OCI-LY3 (cell line): ENCODE results near the gene DDX42.

Experiments
- H2AFZ ChIP-seq: fragments of 200-600, 300-600 bp; shearing (Covaris generic); 2 replicates; pipeline ENCODE4 v1.6.0; 2014; ENCODE audit warnings: antibody characterized with exemption, low read depth, low read length
- H3K27ac ChIP-seq: fragments of 200-600, 300-600 bp; sonication (generic); 2 replicates; pipeline ENCODE4 v1.5.1; 2014; ENCODE audit warnings: mild to moderate bottlenecking, low read length, moderate library complexity, mixed read lengths
- H3K27me3 ChIP-seq: fragments of 200-600, 300-600 bp; sonication (generic); 2 replicates; pipeline ENCODE4 v1.6.1; 2014; ENCODE audit warnings: low read depth, low read length, mixed read lengths
- H3K36me3 ChIP-seq: fragments of 200-600, 300-600 bp; sonication (generic); replicated peaks from 2 replicates; pipeline ENCODE3; 2014; ENCODE audit warnings: low read depth, low read length, mixed read lengths
- H3K4me1 ChIP-seq: fragments of 300-600, 200-600 bp; sonication (generic); 2 replicates; pipeline ENCODE4 v1.6.1; 2014; ENCODE audit warnings: low read length, mixed read lengths
- H3K4me2 ChIP-seq: fragments of 200-600, 300-600 bp; sonication (generic); 2 replicates; pipeline ENCODE4 v1.6.1; 2014; ENCODE audit warnings: low read length, mixed read lengths
- H3K4me3 ChIP-seq: fragments of 300-600, 200-600 bp; sonication (generic); 2 replicates; pipeline ENCODE4 v1.5.1; 2014; ENCODE audit warnings: antibody characterized with exemption, mild to moderate bottlenecking, low read length, moderate library complexity
- H3K79me2 ChIP-seq: fragments of 300-600, 200-600 bp; shearing (Covaris generic); 2 replicates; pipeline ENCODE4 v1.6.1; 2014; ENCODE audit warnings: mild to moderate bottlenecking, low read length, mixed read lengths
- H3K9ac ChIP-seq: fragments of 300-600, 200-600 bp; shearing (Covaris generic); 2 replicates; pipeline ENCODE4 v1.6.0; 2014; ENCODE audit warnings: mild to moderate bottlenecking, low read length, moderate library complexity
- H3K9me3 ChIP-seq: fragments of 200-600, 300-600 bp; shearing (Covaris generic); 2 replicates; pipeline ENCODE4 v1.6.1; 2014; ENCODE audit warnings: low read length, mixed read lengths; ENCODE audit not compliant: insufficient read depth
- H4K20me1 ChIP-seq: fragments of 200-600, 300-600 bp; sonication (generic); 2 replicates; pipeline ENCODE4 v1.6.1; 2016; ENCODE audit warnings: low read length, mixed read lengths; ENCODE audit not compliant: insufficient read depth
- CTCF ChIP-seq: fragments of 200-600, 300-600 bp; sonication (generic); IDR thresholded peaks from 2 replicates; pipeline ENCODE4 v1.5.1; 2014; ENCODE audit warnings: antibody characterized with exemption, low read length, low read depth
- EZH2phosphoT487 ChIP-seq: fragments of 200-600 bp; shearing (Covaris generic); IDR thresholded peaks from 2 replicates; pipeline ENCODE4 v1.6.1; 2018; ENCODE audit warnings: antibody characterized with exemption, mixed run types, low read depth

DDX42 gene

GRCh38 chr17:63780928-63781327, 7.0 kb downstream of the DDX42 start:
- no peaks in the 10 kb centered on the region for H3K9me3 ChIP-seq
- no peak overlapping the region for H3K9ac ChIP-seq
- H3K27ac ChIP-seq = no peak overlapping the region
- H2AFZ ChIP-seq = no peak overlapping the region
- H3K27me3 ChIP-seq = no peaks in the 10 kb centered on the region
- TF ChIP-seq CTCF (no peak), EZH2phosphoT487 (no peak)
- peaks cover 57% of the 10 kb centered on the region for H3K36me3 ChIP-seq
- H4K20me1 ChIP-seq = peaks cover 83% of the 10 kb centered on the region
- peaks cover 99% of the 10 kb centered on the region for H3K79me2 ChIP-seq
- H3K4me3 ChIP-seq = no peak overlapping the region
- H3K4me1 ChIP-seq = peaks cover 23% of the 10 kb centered on the region
- no peak overlapping the region for H3K4me2 ChIP-seq

GRCh38 chr17:63783522-63783921, 9.6 kb downstream of the DDX42 start:
- Histone ChIP-seq H3K4me1 (peaks cover 16% of the 10 kb centered on the region), H3K4me3 (no peak overlapping the region), H3K36me3 (peaks cover 48% of the 10 kb centered on the region), H3K79me2 (peaks cover 97% of the 10 kb centered on the region), H3K9me3 (no peaks in the 10 kb centered on the region), H3K27me3 (no peaks in the 10 kb centered on the region), H3K27ac (no peak overlapping the region), H3K4me2 (0 out of 2 replicates have a peak overlapping the region, but pooled peaks have one; percentile 3), H2AFZ (no peak overlapping the region), H3K9ac (no peak overlapping the region), H4K20me1 (peaks cover 64% of the 10 kb centered on the region)
- no peak for TF ChIP-seq CTCF
- TF ChIP-seq EZH2phosphoT487 = no peak

DNA sequence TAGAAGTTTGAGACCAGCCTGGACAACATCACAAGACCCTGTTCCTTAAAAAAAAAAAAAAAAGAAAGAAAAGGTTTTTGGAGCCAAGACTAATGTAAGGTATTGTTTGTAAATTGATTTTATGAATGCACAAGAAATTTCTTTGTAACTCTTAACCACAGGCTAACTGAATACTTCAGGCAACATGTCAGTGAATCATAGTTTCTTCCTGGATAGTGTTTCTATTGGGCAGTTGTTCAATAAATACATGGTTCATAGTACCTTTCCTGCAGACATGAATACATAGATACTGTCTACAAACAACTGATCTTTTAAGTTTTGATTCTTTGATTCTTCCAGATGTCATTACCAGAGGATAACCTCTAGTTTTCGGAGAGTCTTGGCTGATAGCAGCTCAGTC, 11.6 kb downstream of the DDX42 start:
- H3K27ac ChIP-seq = no peak overlapping the region
- H3K27me3 ChIP-seq = no peaks in the 10 kb centered on the region
- H3K4me1 ChIP-seq = peaks cover 16% of the 10 kb centered on the region
- H3K9ac ChIP-seq = no peak overlapping the region
- peaks cover 94% of the 10 kb centered on the region for H3K79me2 ChIP-seq
- peaks cover 52% of the 10 kb centered on the region for H4K20me1 ChIP-seq
- TF ChIP-seq CTCF (no peak), EZH2phosphoT487 (no peak)
- no peak overlapping the region for H3K4me3 ChIP-seq
- H3K9me3 ChIP-seq = no peaks in the 10 kb centered on the region
- H2AFZ ChIP-seq = no peak overlapping the region
- peaks cover 42% of the 10 kb centered on the region for H3K36me3 ChIP-seq
- H3K4me2 ChIP-seq = no peak overlapping the region

- Histone ChIP-seq H3K27ac (no peak overlapping the region), H3K9me3 (no peaks in the 10 kb centered on the region), H3K4me3 (no peak overlapping the region), H3K4me2 (no peak overlapping the region), H3K9ac (no peak overlapping the region), H3K27me3 (no peaks in the 10 kb centered on the region), H3K4me1 (peaks cover 16% of the 10 kb centered on the region), H4K20me1 (peaks cover 47% of the 10 kb centered on the region), H2AFZ (no peak overlapping the region), H3K36me3 (peaks cover 37% of the 10 kb centered on the region), H3K79me2 (peaks cover 92% of the 10 kb centered on the region)
- TF ChIP-seq EZH2phosphoT487 = no peak
- TF ChIP-seq CTCF = no peak
These were observed 12.1 kb downstream of the DDX42 start for GRCh38 chr17:63786117-63786516.
